ENCODE results near the gene RBBP8. TPM values are rescaled to one million over a fixed set of nuclear protein-coding genes. Genes with fewer than 3 reads are reported as not detected.
"Not testable (repeated sequence)": the region's sequence is repeated elsewhere in the genome, so short reads cannot be mapped to it uniquely, and the experiment has no call there.

Gene RBBP8
- total RNA-seq, 6 donors from 2014 or later: 10.9 to 78.2 (median 30.3) TPM

DNA sequence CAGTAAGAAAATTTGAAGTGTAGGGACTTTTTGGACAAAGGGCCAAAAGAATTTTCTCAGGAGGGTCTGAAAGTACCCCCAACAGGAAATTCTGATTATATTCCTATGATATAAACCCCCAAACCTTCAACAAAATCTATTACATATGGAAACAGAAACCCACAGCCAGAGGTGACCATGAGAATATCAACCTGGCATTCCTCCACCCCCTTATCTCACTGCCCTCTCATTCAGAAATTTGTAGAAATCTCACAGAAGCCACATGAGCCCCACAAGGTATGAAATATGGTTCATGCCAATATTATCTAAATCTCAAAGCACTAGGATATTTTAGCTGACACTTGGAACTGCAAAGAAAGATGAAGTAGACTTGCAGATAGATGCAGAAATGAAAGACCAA, 31.0 kb upstream of the RBBP8 start:
- Histone ChIP-seq H3K27me3 (no peaks in the 10 kb centered on the region), H3K27ac (no peak overlapping the region), H3K4me1 (no peaks in the 10 kb centered on the region), H3K36me3 (no peaks in the 10 kb centered on the region), H3K9me3 (no peaks in the 10 kb centered on the region), H3K4me3 (no peak overlapping the region)
- DNase-seq (no peak), ATAC-seq (ENCODE audit: low FRiP score in 2 of 2) (no peak)
- no peak for TF ChIP-seq EP300 (IDR thresholded peaks at IDR 0.05)
- TF ChIP-seq POLR2AphosphoS5 (IDR thresholded peaks at IDR 0.05): no peak
- TF ChIP-seq POLR2A (IDR thresholded peaks at IDR 0.05): no peak
- TF ChIP-seq, protein P1, sequence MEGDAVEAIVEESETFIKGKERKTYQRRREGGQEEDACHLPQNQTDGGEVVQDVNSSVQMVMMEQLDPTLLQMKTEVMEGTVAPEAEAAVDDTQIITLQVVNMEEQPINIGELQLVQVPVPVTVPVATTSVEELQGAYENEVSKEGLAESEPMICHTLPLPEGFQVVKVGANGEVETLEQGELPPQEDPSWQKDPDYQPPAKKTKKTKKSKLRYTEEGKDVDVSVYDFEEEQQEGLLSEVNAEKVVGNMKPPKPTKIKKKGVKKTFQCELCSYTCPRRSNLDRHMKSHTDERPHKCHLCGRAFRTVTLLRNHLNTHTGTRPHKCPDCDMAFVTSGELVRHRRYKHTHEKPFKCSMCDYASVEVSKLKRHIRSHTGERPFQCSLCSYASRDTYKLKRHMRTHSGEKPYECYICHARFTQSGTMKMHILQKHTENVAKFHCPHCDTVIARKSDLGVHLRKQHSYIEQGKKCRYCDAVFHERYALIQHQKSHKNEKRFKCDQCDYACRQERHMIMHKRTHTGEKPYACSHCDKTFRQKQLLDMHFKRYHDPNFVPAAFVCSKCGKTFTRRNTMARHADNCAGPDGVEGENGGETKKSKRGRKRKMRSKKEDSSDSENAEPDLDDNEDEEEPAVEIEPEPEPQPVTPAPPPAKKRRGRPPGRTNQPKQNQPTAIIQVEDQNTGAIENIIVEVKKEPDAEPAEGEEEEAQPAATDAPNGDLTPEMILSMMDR (IDR thresholded peaks at IDR 0.05): no peak

DNA sequence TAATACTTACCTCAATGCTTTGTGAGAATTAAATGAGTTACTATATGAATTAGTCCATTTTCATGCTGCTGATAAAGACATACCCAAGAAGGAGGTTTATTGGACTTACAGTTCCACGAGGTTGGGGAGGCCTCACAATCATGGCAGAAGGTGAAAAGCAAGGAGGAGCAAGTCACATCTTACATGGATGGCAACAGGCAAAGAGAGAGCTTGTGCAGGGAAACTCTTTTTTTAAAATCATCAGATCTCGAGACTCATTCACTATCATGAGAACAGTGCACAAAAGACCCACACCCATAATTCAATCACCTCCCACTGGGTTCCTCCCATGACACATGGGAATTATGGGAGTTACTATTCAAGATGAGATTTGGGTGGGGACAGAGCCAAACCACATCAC, 29.9 kb upstream of the RBBP8 start:
- not testable (repeated sequence) for H3K4me1 ChIP-seq; ATAC-seq (ENCODE audit: low FRiP score in 2 of 2); H3K27me3 ChIP-seq; H3K36me3 ChIP-seq; H3K27ac ChIP-seq; DNase-seq; H3K4me3 ChIP-seq; H3K9me3 ChIP-seq
- 83 to 91% methylated on average over 2 of the region's 2 CpGs for WGBS, 2 donors

GRCh38 chr18:22912149-22912548, 21.0 kb upstream of the RBBP8 start:
- no peak for ATAC-seq (ENCODE audit: low FRiP score in 2 of 2)
- no peak for TF ChIP-seq POLR2A (IDR thresholded peaks at IDR 0.05)
- TF ChIP-seq, protein P1 (IDR thresholded peaks at IDR 0.05): no peak
- TF ChIP-seq EP300 (IDR thresholded peaks at IDR 0.05): no peak
- TF ChIP-seq POLR2AphosphoS5 (IDR thresholded peaks at IDR 0.05): no peak
- H3K9me3 ChIP-seq: no peaks in the 10 kb centered on the region
- H3K4me3 ChIP-seq: no peak overlapping the region
- H3K27me3 ChIP-seq: no peaks in the 10 kb centered on the region
- WGBS, 2 donors: 89 to 91% methylated on average over 1 of the region's 1 CpG
- peak overlapping the region in 3 of 4 donors; percentile 30 to 55 (median 41) for H3K27ac ChIP-seq
- DNase-seq: no peak
- H3K4me1 ChIP-seq: peaks cover 0 to 5% (median 2%) of the 10 kb centered on the region in 4 donors
- no peaks in the 10 kb centered on the region for H3K36me3 ChIP-seq

DNA sequence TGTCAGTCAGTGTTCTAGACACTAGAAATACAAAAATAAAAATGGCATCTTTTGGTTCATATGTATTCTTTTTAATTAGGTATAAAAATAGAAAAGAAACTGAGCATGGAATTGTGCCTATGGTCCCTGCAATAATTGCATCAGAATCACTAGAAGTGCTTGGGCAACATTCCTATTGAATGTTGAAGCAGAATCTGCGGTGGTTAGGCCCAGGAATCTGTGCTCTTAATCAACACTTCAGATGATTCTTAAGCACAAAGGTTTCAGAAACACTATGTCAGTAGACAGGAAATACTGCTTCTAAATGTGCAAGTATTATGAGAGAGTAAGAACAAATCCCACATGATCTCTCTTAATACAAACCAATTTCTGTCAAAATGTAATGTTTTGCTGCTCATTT, 20.3 kb upstream of the RBBP8 start:
- H3K27me3 ChIP-seq: no peaks in the 10 kb centered on the region
- H3K4me3 ChIP-seq: no peak overlapping the region
- WGBS, 2 donors: 75 to 77% methylated on average over 1 of the region's 1 CpG
- peak; percentile 63 to 90 for ATAC-seq (ENCODE audit: low FRiP score in 2 of 2)
- peaks cover 0 to 5% (median 2%) of the 10 kb centered on the region in 4 donors for H3K4me1 ChIP-seq
- DNase-seq: peak in 1 of 2 donors; percentile 33
- H3K9me3 ChIP-seq: no peaks in the 10 kb centered on the region
- H3K36me3 ChIP-seq: no peaks in the 10 kb centered on the region
- peak overlapping the region; percentile 64 to 83 (median 74) for H3K27ac ChIP-seq
- TF ChIP-seq, protein P1 (IDR thresholded peaks at IDR 0.05): no peak
- TF ChIP-seq POLR2A (IDR thresholded peaks at IDR 0.05) (no peak), EP300 (IDR thresholded peaks at IDR 0.05) (peak in 1 of 4 donors; percentile 61), POLR2AphosphoS5 (IDR thresholded peaks at IDR 0.05) (peak in 1 of 2 donors; percentile 30)

- Histone ChIP-seq H3K4me1 (peaks cover 0 to 5% (median 2%) of the 10 kb centered on the region in 4 donors), H3K27me3 (no peaks in the 10 kb centered on the region), H3K27ac (peak overlapping the region; percentile 64 to 83 (median 74)), H3K36me3 (no peaks in the 10 kb centered on the region), H3K9me3 (no peaks in the 10 kb centered on the region), H3K4me3 (peak overlapping the region in 3 of 4 donors; percentile 8 to 32 (median 14))
- WGBS, 2 donors: 48 to 76% methylated on average over 3 of the region's 3 CpGs
- peak in 2 of 4 donors; percentile 84 to 92 for TF ChIP-seq EP300 (IDR thresholded peaks at IDR 0.05)
- TF ChIP-seq POLR2AphosphoS5 (IDR thresholded peaks at IDR 0.05): peak; percentile 69 to 76
- peak in 1 of 4 donors; percentile 40 for TF ChIP-seq POLR2A (IDR thresholded peaks at IDR 0.05)
- TF ChIP-seq, protein P1 (IDR thresholded peaks at IDR 0.05): no peak
- DNase-seq: peak in 1 of 2 donors; percentile 82
- ATAC-seq (ENCODE audit: low FRiP score in 2 of 2): peak; percentile 67 to 95
Observed at GRCh38 chr18:22913861-22914260, 19.3 kb upstream of the RBBP8 start.

Measured in upper lobe of left lung (tissue), 6 donors.